ENCODE results near the gene AP5Z1. TPM values are rescaled to one million over a fixed set of nuclear protein-coding genes. Genes with fewer than 3 reads are reported as not detected.

Gene AP5Z1
- total RNA-seq, 6 experiments from 2014 or later: 39.8 to 50.4 (median 42.1) TPM

DNA sequence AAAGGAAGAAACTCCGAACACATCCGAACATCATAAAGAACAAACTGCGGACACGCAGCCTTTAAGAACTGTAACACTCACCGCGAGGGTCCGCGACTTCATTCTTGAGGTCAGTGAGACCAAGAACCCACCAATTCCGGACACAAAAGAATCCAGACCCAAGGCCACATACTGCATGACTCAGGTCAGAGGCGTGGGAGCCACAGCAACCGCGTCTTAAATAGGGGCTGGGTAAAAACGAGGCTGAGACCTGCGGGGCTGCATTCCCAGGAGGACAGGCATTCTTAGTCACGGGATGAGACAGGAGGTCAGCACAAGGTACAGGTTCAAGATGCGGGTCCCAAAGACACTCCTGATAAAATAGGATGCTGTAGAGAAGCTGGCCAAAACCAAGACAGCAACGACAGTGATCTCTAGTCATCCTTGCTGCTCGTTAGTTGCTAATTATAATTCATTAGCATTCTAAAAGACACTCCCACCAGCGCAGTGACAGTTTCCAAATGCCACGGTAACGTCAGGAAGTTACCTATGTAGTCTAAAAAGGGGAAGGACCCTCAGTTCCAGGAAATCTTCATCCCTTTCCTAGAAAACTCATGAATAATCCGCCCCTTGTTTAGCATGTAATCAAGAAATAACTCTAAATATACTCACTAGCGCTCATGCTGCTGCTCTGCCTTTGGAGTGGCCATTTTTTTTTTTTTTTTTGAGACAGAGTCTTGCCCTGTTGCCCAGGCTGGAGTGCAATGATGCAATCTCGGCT is 19.3 kb downstream of the AP5Z1 start:
- no peak for DNase-seq
- Mint-ChIP-seq H3K27ac (no peak overlapping the region), H3K4me3 (no peak overlapping the region), H3K27me3 (ENCODE audit: insufficient read depth) (peaks cover 6% of the 10 kb centered on the region), H3K4me1 (ENCODE audit: low read depth) (no peaks in the 10 kb centered on the region), H3K9me3 (no peaks in the 10 kb centered on the region), H3K36me3 (ENCODE audit: low read depth) (peaks cover 16% of the 10 kb centered on the region)
- TF ChIP-seq, protein P1, sequence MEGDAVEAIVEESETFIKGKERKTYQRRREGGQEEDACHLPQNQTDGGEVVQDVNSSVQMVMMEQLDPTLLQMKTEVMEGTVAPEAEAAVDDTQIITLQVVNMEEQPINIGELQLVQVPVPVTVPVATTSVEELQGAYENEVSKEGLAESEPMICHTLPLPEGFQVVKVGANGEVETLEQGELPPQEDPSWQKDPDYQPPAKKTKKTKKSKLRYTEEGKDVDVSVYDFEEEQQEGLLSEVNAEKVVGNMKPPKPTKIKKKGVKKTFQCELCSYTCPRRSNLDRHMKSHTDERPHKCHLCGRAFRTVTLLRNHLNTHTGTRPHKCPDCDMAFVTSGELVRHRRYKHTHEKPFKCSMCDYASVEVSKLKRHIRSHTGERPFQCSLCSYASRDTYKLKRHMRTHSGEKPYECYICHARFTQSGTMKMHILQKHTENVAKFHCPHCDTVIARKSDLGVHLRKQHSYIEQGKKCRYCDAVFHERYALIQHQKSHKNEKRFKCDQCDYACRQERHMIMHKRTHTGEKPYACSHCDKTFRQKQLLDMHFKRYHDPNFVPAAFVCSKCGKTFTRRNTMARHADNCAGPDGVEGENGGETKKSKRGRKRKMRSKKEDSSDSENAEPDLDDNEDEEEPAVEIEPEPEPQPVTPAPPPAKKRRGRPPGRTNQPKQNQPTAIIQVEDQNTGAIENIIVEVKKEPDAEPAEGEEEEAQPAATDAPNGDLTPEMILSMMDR (IDR thresholded peaks at IDR 0.05): no peak

DNA sequence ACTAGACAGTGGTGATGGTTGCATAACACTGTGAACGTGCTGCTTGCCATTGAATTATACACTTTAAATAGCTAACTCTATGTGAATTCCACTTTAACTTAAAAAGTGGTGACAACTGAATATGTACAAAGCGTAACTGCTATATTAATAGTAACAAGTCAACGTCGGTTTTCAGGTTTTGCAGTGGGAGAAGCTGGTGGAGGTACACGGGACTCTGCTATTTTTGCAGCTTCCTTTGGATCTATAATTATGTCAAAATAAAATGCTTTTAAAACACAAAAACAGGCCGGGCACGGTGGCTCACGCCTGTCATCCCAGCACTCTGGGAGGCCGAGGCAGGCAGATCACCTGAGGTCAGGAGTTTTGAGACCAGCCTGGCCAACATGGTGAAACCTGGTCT is 21.0 kb downstream of the AP5Z1 start:
- TF ChIP-seq, protein P1 (IDR thresholded peaks at IDR 0.05): no peak
- no peak for DNase-seq
- peaks cover 14% of the 10 kb centered on the region for H3K36me3 Mint-ChIP-seq (ENCODE audit: low read depth)
- no peak overlapping the region for H3K27ac Mint-ChIP-seq
- H3K27me3 Mint-ChIP-seq (ENCODE audit: insufficient read depth): peaks cover 8% of the 10 kb centered on the region
- H3K4me3 Mint-ChIP-seq: no peak overlapping the region
- H3K4me1 Mint-ChIP-seq (ENCODE audit: low read depth): no peaks in the 10 kb centered on the region
- H3K9me3 Mint-ChIP-seq: no peaks in the 10 kb centered on the region

DNA sequence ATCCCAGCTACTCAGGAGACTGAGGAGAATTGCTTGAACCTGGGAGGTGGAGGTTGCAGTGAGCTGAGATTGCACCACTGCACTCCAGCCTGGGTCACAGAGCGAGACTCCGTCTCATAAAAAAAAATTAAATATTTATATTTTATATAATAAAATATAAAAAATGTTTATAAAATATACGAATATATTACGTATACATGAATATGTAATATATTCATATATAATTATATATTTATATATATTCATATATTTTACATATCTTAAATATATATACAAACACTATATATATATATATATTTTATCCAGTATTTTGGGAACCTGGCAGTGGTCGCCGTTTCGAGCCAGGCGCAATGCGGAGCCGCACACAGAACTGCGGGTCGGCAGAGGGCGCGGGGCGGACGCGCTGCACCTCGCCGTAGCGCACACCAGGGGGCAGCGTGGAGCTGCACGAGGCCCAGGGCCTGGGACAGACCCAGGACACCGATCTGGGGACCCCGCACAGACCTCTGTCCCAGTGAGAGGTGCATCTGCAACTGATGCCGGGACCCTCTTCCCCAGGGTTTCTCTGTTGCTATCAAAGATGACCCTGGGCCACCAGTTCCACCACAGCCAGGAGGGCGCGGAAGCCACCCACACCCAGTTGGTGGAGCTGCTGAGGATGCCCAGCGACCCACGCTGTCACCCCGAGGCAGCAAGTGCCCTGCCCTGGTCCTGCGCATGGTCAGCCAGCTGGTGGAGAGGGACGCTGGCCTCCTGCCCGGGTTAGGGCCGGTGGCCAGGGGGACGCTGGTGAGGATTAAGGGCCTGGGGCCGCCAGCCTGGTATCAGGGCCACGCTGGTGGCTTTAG is 22.7 kb downstream of the AP5Z1 start:
- no peaks in the 10 kb centered on the region for H3K4me1 Mint-ChIP-seq (ENCODE audit: low read depth)
- TF ChIP-seq, protein P1 (IDR thresholded peaks at IDR 0.05): peak; percentile 87
- H3K4me3 Mint-ChIP-seq: no peak overlapping the region
- H3K27me3 Mint-ChIP-seq (ENCODE audit: insufficient read depth): peaks cover 8% of the 10 kb centered on the region
- DNase-seq: no peak
- peaks cover 11% of the 10 kb centered on the region for H3K36me3 Mint-ChIP-seq (ENCODE audit: low read depth)
- no peak overlapping the region for H3K27ac Mint-ChIP-seq
- no peaks in the 10 kb centered on the region for H3K9me3 Mint-ChIP-seq

DNA sequence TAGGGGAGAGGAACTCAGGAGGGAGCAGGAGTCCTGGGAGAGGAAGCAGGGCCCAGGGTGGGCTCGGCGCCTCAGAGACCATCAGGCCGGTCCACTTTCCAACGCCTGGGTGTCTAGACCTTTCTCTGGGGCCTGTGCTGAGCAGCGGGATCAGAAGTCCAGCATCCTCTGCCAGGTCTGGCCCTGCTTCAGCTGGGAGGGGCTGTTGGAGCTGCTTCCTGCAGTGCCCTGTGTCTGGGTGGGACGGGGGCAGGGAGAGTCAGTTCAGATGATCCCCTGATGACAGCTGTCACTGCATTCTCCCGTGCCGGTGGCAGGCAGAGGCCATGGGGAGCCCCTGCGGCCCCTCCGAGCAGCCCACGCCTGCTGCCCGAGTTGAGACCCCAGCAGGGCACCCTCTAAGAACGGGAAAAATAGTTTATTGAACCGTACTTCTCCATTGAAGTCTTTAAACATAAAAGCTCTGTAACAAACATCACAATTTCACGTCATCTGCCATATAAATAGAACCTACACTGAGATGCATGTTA is 23.3 kb downstream of the AP5Z1 start:
- Mint-ChIP-seq H3K4me1 (ENCODE audit: low read depth) (no peaks in the 10 kb centered on the region), H3K36me3 (ENCODE audit: low read depth) (peaks cover 10% of the 10 kb centered on the region), H3K27me3 (ENCODE audit: insufficient read depth) (peaks cover 8% of the 10 kb centered on the region), H3K27ac (no peak overlapping the region), H3K4me3 (no peak overlapping the region), H3K9me3 (no peaks in the 10 kb centered on the region)
- TF ChIP-seq, protein P1 (IDR thresholded peaks at IDR 0.05): no peak
- no peak for DNase-seq

DNA sequence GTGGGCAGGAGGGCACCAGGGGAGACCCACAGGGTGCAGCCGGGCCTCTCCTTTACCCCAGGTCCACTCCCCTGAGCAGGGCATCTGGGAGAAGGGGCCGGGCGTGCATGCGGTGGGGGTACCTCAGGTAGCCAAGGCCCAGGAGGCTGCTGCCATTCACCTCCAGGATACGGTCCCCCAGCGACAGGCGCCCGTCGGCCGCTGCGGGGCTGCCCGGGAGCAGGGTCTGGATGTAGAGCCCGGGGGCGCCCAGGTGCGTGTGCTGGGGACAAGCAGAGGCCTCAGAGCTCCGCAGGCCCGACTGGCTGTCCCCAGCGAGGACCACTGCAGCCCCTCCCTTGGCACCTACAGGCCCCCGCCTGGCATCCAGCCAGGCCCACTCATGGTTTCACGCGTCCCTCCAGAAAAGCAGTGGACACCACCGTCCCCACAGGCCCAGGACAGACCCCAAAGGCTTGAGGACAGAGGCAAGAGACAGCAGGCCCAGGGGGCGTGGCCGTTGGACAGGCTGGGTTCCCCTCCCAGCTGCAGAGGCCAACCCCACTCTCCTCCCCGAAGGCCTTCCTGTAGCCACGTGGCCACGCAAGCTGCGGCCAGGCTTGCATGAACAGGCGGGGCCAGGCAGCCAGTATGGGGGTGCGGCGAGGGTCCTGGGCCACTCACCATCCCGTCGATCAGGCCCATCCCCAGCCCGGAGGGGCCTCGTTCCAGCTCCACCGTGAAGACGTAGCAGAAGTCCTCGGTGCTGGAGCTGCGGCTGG is 24.3 kb downstream of the AP5Z1 start:
- no peak overlapping the region for H3K27ac Mint-ChIP-seq
- H3K27me3 Mint-ChIP-seq (ENCODE audit: insufficient read depth): peaks cover 8% of the 10 kb centered on the region
- H3K36me3 Mint-ChIP-seq (ENCODE audit: low read depth): peaks cover under 1% of the 10 kb centered on the region
- no peaks in the 10 kb centered on the region for H3K4me1 Mint-ChIP-seq (ENCODE audit: low read depth)
- no peak overlapping the region for H3K4me3 Mint-ChIP-seq
- no peak for DNase-seq
- H3K9me3 Mint-ChIP-seq: no peaks in the 10 kb centered on the region
- TF ChIP-seq, protein P1 (IDR thresholded peaks at IDR 0.05): no peak
